Measurements from ENCODE around the gene GALNT8.

- TF ChIP-seq, protein P1, sequence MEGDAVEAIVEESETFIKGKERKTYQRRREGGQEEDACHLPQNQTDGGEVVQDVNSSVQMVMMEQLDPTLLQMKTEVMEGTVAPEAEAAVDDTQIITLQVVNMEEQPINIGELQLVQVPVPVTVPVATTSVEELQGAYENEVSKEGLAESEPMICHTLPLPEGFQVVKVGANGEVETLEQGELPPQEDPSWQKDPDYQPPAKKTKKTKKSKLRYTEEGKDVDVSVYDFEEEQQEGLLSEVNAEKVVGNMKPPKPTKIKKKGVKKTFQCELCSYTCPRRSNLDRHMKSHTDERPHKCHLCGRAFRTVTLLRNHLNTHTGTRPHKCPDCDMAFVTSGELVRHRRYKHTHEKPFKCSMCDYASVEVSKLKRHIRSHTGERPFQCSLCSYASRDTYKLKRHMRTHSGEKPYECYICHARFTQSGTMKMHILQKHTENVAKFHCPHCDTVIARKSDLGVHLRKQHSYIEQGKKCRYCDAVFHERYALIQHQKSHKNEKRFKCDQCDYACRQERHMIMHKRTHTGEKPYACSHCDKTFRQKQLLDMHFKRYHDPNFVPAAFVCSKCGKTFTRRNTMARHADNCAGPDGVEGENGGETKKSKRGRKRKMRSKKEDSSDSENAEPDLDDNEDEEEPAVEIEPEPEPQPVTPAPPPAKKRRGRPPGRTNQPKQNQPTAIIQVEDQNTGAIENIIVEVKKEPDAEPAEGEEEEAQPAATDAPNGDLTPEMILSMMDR (IDR thresholded peaks at IDR 0.05), result no peak
- TF ChIP-seq POLR2A (IDR thresholded peaks at IDR 0.05) (no peak), POLR2AphosphoS5 (IDR thresholded peaks at IDR 0.05) (no peak)
These were observed 25.0 kb downstream of the GALNT8 start for GRCh38 chr12:4745249-4745648.
